OCI-LY3 (cell line): ENCODE data around the gene IL1RAPL1.

ENCODE experiments used
- EZH2phosphoT487 ChIP-seq: fragments of 200-600 bp; shearing (Covaris generic); IDR thresholded peaks from 2 replicates; pipeline ENCODE4 v1.6.1; 2018; ENCODE audit warnings: antibody characterized with exemption, mixed run types, low read depth
- TF ChIP-seq, protein P1 (sequence below): fragments of 200-600, 300-600 bp; sonication (generic); IDR thresholded peaks from 2 replicates; pipeline ENCODE4 v1.5.1; 2014; ENCODE audit warnings: antibody characterized with exemption, low read length, low read depth

DNA sequence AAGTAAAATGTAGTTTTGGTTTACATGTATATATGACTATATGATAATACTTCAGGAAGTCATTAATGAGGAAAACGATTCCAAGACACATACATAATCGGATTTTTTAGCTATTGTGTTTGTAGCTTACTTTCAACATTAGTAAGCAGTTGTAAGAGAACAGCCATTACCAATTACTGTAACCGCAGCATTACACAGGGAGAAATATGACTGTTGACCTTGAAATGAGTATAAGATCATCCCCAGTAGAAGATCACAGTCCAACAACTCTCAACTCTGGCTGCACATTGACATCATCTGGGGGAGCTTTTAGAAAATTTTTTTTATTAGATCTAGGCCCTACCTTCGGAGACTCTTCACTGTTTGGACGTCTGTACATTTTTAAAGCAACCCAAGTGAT is 866.1 kb downstream of the IL1RAPL1 start:
- TF ChIP-seq, protein P1, sequence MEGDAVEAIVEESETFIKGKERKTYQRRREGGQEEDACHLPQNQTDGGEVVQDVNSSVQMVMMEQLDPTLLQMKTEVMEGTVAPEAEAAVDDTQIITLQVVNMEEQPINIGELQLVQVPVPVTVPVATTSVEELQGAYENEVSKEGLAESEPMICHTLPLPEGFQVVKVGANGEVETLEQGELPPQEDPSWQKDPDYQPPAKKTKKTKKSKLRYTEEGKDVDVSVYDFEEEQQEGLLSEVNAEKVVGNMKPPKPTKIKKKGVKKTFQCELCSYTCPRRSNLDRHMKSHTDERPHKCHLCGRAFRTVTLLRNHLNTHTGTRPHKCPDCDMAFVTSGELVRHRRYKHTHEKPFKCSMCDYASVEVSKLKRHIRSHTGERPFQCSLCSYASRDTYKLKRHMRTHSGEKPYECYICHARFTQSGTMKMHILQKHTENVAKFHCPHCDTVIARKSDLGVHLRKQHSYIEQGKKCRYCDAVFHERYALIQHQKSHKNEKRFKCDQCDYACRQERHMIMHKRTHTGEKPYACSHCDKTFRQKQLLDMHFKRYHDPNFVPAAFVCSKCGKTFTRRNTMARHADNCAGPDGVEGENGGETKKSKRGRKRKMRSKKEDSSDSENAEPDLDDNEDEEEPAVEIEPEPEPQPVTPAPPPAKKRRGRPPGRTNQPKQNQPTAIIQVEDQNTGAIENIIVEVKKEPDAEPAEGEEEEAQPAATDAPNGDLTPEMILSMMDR, result no peak
- TF ChIP-seq EZH2phosphoT487, result no peak
